Left ventricle myocardium superior (tissue), 1 donor: ENCODE data around the gene HLA-DRB1. TPM values are rescaled to one million over a fixed set of nuclear protein-coding genes. Genes with fewer than 3 reads are reported as not detected.
"Not testable (repeated sequence)": the region's sequence is repeated elsewhere in the genome, so short reads cannot be mapped to it uniquely, and the experiment has no call there.

ENCODE experiments used
- ATAC-seq: fragments of 200-7000 bp; cut with Tn5 transposase; one replicate; pipeline ENCODE4 v1.9.1; 2020; ENCODE audit warnings: mild to moderate bottlenecking, moderate library complexity
- DNase-seq: peaks from one replicate; pipeline ENCODE4 v3.0.0-alpha.2; 2020
- intact Hi-C: fragments of 100-400 bp; cut with micrococcal nuclease; formaldehyde crosslinking; loops from one replicate; pipeline ENCODE4 v1.11.0; 2022
- total RNA-seq: library from RNA; stranded (reverse); fragmentation: NEBNext Ultra II Directional; extraction: Animal tissue kit (Norgen Biotek cat#: 25700); gene quantifications from one replicate; pipeline ENCODE4 v1.2.1, GENCODE V29; 2021
- donor health status: DM: no; HTN: yes; CAD: no; lungs with severe emphysema.

The HLA-DRB1 gene
- total RNA-seq, 1 donor from 2014 or later: 34.3 TPM

- DNase-seq (no peak), ATAC-seq (no peak)
- intact Hi-C loops: no loop called here
Measured at GRCh38 chr6:32610682-32611296, 21.1 kb upstream of the HLA-DRB1 start.

GRCh38 chr6:32609731-32610640 lies 20.3 kb upstream of the HLA-DRB1 start:
- ATAC-seq: peak; percentile 97
- no peak for DNase-seq
- intact Hi-C loops: no loop called here

GRCh38 chr6:32609391-32609730 lies 19.7 kb upstream of the HLA-DRB1 start:
- ATAC-seq (no peak), DNase-seq (no peak)
- intact Hi-C loops: no loop called here

GRCh38 chr6:32608362-32608761 lies 18.7 kb upstream of the HLA-DRB1 start:
- intact Hi-C loops: no loop called here
- ATAC-seq: no peak
- no peak for DNase-seq

- DNase-seq (no peak), ATAC-seq (no peak)
- intact Hi-C loops: no loop called here
Measured at GRCh38 chr6:32607988-32608298, 18.3 kb upstream of the HLA-DRB1 start.

- peak; percentile 17 for DNase-seq
- intact Hi-C loops: no loop called here
- ATAC-seq: no peak
Measured at GRCh38 chr6:32607263-32607987, 17.8 kb upstream of the HLA-DRB1 start.

- peak; percentile 57 for ATAC-seq
- intact Hi-C loops: no loop called here
- DNase-seq: no peak
Measured at GRCh38 chr6:32604434-32604877, 14.8 kb upstream of the HLA-DRB1 start.

- DNase-seq (no peak), ATAC-seq (peak; percentile 51)
- intact Hi-C loops: no loop called here
Measured at GRCh38 chr6:32603888-32604287, 14.2 kb upstream of the HLA-DRB1 start.

- no peak for DNase-seq
- intact Hi-C loops: no loop called here
- no peak for ATAC-seq
Measured at GRCh38 chr6:32603222-32603621, 13.6 kb upstream of the HLA-DRB1 start.

- intact Hi-C loops: no loop called here
- DNase-seq (no peak), ATAC-seq (no peak)
Measured at GRCh38 chr6:32602383-32602782, 12.7 kb upstream of the HLA-DRB1 start.

- intact Hi-C loops: no loop called here
- DNase-seq (no peak), ATAC-seq (no peak)
Measured at GRCh38 chr6:32597024-32597423, 7.4 kb upstream of the HLA-DRB1 start.

- intact Hi-C loops: not testable (repeated sequence)
Measured at GRCh38 chr6:32590713-32591112, 1.1 kb upstream of the HLA-DRB1 start.

GRCh38 chr6:32588156-32588555 lies 1.5 kb downstream of the HLA-DRB1 start:
- intact Hi-C loops: no loop called here
- ATAC-seq (no peak), DNase-seq (no peak)

More at GRCh38 chr6:32590713-32591112, 1.1 kb upstream of the HLA-DRB1 start:
- not testable (repeated sequence) for ATAC-seq, DNase-seq

GRCh38 chr6:32583527-32583898 lies 6.1 kb downstream of the HLA-DRB1 start:
- ATAC-seq (no peak), DNase-seq (no peak)
- intact Hi-C loops: no loop called here

- ATAC-seq (no peak), DNase-seq (no peak)
- intact Hi-C loops: no loop called here
Measured at GRCh38 chr6:32581315-32582095, 8.1 kb downstream of the HLA-DRB1 start.

- DNase-seq (no peak), ATAC-seq (no peak)
- intact Hi-C loops: no loop called here
Measured at GRCh38 chr6:32580593-32580992, 9.1 kb downstream of the HLA-DRB1 start.

GRCh38 chr6:32578962-32579361 lies 10.7 kb downstream of the HLA-DRB1 start:
- DNase-seq (no peak), ATAC-seq (no peak)
- intact Hi-C loops: no loop called here

GRCh38 chr6:32577493-32577892 lies 12.2 kb downstream of the HLA-DRB1 start:
- ATAC-seq, intact Hi-C loops, DNase-seq: not testable (repeated sequence)

- no peak for DNase-seq
- intact Hi-C loops: no loop called here
- no peak for ATAC-seq
Measured at GRCh38 chr6:32576250-32576649, 13.4 kb downstream of the HLA-DRB1 start.
